ENCODE data around the gene POLR1C.

The POLR1C gene

GRCh38 chr6:43506667-43507471, 10.0 kb upstream of the POLR1C start (continued):
- TF ChIP-seq ATF2 (tag by site-specific recombination; IDR thresholded peaks at IDR 0.05; ENCODE audit: low read depth) = no peak
- no peak for TF ChIP-seq ZNF341 (tag by site-specific recombination; IDR thresholded peaks at IDR 0.05; ENCODE audit: low read depth)
- no peak for TF ChIP-seq ZNF292 (tag by site-specific recombination; IDR thresholded peaks at IDR 0.05; ENCODE audit: borderline replicate concordance, low read depth)
- no peak for TF ChIP-seq ZNF837 (tag by site-specific recombination; IDR thresholded peaks at IDR 0.05)
- TF ChIP-seq ZNF426 (tag by site-specific recombination; IDR thresholded peaks at IDR 0.05) = no peak
- TF ChIP-seq ZNF133 (tag by site-specific recombination; IDR thresholded peaks at IDR 0.05) = no peak
- TF ChIP-seq ZNF350 (tag by site-specific recombination; IDR thresholded peaks at IDR 0.05) = no peak
- TF ChIP-seq KLF9 (tag by site-specific recombination; IDR thresholded peaks at IDR 0.05; ENCODE audit: low read depth) = no peak
- TF ChIP-seq ZNF398 (tag by site-specific recombination; IDR thresholded peaks at IDR 0.05) = 0 out of 2 replicates have a peak, but pooled peaks have one; percentile 24
- no peak for TF ChIP-seq ZNF830 (tag by site-specific recombination; IDR thresholded peaks at IDR 0.05; ENCODE audit: low read depth)
- TF ChIP-seq SP7 (tag by site-specific recombination; IDR thresholded peaks at IDR 0.05) = peak; percentile 50
- peak; percentile 48; the same call in 1 of the 2 replicates for TF ChIP-seq ZEB2 (tag by site-specific recombination; IDR thresholded peaks at IDR 0.05)
- TF ChIP-seq ZNF488 (tag by site-specific recombination; IDR thresholded peaks at IDR 0.05) = no peak
- TF ChIP-seq ZNF660 (tag by site-specific recombination; IDR thresholded peaks at IDR 0.05) = peak; percentile 82; the same call in 1 of the 2 replicates
- no peak for TF ChIP-seq ZBTB10 (tag by site-specific recombination; IDR thresholded peaks at IDR 0.05)
- no peak for TF ChIP-seq ZNF37A (tag by site-specific recombination; IDR thresholded peaks at IDR 0.05)
- no peak for TF ChIP-seq ZNF366 (tag by site-specific recombination; conservative IDR thresholded peaks at IDR 0.05)
- TF ChIP-seq TRIM28 (IDR thresholded peaks at IDR 0.05; ENCODE audit: borderline replicate concordance, low read length) = no peak
- TF ChIP-seq ZNF624 (tag by site-specific recombination; IDR thresholded peaks at IDR 0.05) = no peak
- no peak for TF ChIP-seq BCL6B (tag by site-specific recombination; IDR thresholded peaks at IDR 0.05)
